HG02642 (cell line): Measurements from ENCODE around the gene CNGB1.
"Not testable (repeated sequence)": the region's sequence is repeated elsewhere in the genome, so short reads cannot be mapped to it uniquely, and the experiment has no call there.

Experiments used
- ATAC-seq: cut with Tn5 transposase; IDR thresholded peaks from one replicate; pipeline ENCODE4 v1.9.1; 2021; ENCODE audit warnings: mild to moderate bottlenecking; ENCODE audit not compliant: unreplicated experiment, poor library complexity

The CNGB1 gene

DNA sequence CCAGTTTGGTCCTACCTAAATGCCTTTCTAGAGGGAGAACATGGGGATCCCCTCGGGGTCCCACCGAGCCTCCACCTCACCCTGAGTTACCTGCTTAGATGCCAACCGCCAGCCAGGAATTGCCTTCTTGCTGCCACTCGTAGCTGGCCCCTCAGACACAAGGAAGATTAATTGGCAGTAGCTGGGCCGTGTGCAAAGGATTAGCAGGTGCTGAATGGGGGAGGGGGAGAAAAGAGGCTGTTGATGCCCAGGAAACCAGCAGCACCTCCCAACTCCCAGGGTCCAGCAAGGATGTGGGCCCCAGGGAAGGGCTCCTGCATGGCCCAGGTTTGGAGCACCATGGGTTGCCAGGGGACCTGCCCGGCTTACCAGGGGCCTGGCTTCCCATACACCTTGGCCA lies at the start of gene CNGB1:
CNGB1 (minus strand) TSS at position 159 of the 400 bp plus-strand sequence. CDS start 3,842 bp downstream, outside the sequence.
- no peak for ATAC-seq

DNA sequence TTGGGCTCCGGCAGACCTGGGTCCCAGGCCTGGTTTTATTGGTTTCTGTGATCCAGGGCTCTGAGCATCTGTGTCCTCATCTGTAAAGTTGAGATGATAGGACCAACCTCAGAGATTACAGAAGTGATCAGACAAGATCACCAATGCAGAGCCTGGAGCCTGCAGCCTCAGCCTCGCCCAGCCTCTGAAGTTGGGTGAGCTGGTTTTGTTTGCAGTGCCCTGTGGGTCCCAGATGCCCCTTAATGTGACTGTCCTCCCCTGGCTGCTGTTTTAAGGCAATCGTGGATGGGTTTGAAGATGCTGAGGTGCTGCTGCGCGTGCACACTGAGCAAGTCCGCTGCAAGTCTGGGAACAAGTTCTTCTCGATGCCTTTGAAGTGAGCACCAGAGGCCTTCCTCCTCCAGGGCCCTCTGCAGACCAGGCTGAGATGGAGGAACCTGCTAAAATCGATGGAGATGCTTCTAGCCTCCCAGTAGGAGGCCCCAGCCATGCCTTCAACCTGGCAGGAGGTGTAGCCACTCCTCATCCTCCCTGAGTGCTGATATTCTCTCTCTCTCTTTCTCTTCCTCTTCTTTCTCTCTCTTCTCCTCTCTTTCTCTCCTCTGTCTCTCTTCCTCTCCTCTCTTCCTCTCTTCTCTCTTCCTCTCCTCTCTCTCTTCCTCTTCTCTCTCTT lies 49.1 kb upstream of the CNGB1 start:
- no peak for ATAC-seq

GRCh38 chr16:58018803-58019202 lies 47.9 kb upstream of the CNGB1 start:
- no peak for ATAC-seq

DNA sequence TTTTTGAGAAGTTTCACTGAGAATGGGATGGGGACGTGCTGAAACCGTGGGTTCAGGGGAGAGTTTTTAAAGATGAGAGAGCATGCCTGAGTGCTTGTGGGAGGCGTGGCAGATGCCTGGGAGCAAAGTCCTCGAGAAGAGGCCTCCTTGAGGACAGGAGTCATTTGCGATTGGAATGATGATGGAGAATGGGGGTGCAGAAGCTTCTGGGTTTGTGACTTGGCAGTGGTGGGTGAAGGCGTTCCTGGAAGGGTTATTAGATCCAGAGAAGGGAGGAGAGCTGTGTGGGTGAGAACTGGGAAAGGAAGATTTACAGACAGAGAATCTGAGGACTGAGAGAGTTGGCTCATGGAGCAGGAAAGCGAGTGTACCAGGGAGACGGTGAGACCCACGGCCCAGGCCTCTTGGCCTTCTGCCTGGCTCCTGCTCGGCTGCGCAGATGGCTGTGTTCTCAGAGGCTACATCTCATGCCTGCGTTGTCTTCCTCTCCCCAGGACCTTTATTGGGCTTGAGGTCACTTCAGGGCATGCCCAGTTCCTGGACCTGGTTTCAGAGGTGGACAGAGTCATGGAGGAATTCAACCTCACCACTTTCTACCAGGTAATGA lies 46.0 kb upstream of the CNGB1 start:
- ATAC-seq, result no peak

DNA sequence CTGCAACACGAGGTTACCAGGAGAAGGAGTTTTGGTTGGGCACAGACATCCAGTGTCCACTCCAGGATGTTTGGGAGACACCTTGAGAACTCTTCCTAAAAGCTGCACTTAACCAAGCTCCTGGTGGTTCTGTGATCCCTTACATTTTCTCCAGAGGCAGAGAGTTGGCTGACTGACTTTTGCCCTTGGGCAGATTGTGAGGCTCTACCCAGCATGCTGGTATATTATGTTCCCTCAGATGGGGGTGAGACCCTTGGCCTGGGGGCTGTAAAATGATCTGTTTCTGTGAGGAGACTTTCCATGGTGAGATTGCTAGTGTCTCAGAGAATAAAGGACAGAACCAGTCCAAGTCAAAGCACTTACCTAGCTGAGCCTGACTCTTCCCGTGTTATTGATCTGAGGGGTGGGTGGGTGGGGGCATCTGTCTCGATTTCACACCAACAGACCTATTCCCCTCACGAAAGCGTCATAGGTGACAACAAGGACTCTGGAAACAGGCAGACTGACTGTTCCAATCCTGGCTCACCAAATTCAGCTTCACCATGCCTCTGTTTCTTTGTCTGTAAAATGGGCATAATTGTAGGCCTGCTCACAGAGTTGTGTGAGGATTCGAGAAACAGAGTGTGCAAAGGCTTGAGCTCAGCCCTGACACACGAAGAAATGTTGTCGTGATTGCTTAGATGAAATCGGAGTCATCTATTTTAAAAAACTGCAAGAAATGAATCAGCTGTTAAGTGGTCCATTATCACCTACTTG lies 42.5 kb upstream of the CNGB1 start:
- no peak for ATAC-seq

- no peak for ATAC-seq
Measured at GRCh38 chr16:58012481-58012880, 41.6 kb upstream of the CNGB1 start.

- no peak for ATAC-seq
Measured at GRCh38 chr16:58011652-58012051, 40.7 kb upstream of the CNGB1 start.

GRCh38 chr16:58010886-58011285 lies 40.0 kb upstream of the CNGB1 start:
- ATAC-seq, result no peak

DNA sequence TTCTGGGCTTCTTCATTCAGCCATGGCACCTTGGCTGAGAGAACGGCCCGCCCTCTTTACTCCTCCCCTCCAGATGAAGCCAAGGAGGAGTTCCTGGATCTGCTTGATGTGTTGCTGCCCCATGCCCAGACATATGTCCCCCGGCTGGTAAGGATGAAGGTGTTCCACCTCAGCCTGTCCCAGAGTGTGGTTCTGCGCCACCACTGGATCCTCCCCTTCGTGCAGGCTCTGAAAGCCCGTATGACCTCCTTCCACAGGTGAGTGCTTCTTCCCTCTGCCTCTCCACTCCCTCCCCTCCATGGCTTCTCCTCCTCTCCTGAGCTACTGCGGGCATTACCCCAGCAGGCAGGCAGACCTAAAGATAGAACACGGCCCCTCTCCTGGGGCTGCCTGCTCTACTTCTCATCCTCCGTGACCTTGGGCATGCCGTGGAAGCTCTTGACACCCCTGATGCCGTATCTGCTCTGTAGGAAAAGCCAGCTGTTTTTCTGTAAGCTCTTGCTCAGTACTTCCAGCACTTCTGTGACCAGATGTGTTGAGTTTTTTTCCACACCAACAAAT lies 39.0 kb upstream of the CNGB1 start:
- ATAC-seq, result no peak

- not testable (repeated sequence) for ATAC-seq
Measured at GRCh38 chr16:58004736-58005135, 33.8 kb upstream of the CNGB1 start.

- no peak for ATAC-seq
Measured at GRCh38 chr16:58002936-58003335, 32.0 kb upstream of the CNGB1 start.

DNA sequence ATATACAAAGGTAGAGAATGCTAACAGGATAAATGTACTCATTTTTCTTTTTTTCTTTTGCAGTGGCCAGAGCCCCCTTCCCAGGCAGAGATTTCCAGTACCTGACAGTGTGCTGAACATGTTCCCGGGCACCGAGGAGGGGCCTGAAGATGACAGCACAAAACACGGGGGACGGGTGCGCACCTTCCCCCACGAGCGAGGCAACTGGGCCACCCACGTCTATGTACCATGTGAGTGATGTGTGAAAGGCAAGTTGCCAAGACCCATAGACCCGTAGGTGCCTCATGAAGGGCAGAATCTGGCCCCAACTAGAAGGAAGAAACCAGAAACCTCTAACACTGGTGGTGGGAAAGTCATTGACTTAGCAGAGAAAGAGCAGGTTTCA lies 31.5 kb upstream of the CNGB1 start:
- no peak for ATAC-seq

- ATAC-seq, result no peak
Measured at GRCh38 chr16:58001781-58002415, 31.0 kb upstream of the CNGB1 start.

DNA sequence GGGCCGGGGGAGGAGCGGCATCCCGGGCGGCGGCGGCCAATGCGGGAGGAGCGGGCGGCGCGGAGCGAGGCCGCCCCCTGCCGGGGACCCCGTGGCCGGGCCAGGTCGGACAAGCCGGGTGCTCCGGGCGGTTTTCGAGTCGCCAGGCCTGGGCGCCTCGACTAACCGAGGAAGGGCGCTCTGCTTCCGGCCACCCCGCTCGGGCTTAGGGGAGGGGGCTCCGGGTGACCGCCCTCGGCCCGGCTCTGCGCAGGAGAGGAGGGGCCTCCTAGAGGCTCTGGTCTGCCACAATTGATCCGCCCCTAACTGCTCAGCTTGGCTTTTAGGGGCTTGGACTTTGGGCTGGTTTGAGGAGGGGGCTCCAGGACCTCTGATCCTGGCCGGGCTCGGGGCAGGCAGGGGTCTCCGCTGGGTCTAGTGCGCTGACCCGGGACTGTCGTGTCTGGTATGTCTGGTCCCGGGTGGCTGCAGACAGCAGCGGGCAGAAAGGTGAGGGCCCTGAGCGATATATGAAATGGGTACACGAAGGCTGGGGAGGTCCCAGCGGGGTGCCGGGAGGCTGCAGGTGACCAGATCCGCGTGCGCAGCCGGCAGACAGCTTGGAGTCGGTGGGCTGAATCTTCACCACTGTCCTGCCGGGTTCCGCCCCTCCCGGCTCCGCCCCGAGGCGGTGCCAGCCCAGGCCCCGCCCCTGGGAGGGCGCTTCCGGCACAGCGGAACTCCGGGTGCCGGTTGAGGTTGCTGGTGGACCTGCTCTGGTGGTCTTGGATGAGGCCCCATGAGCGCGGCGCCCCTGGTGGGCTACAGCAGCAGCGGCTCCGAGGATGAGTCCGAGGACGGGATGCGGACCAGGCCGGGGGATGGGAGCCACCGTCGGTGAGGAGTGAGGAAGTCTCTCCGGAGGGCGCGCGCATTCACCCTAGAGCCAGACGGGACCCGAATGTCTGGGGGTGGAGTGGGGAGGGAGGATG lies 30.1 kb upstream of the CNGB1 start, which contains the start of gene USB1:
USB1 (plus strand) TSS at position 702 of the 971 bp plus-strand sequence; CDS start at position 779, 77 bp downstream.
- ATAC-seq, result peak; percentile 82

- ATAC-seq, result peak; percentile 28
Measured at GRCh38 chr16:57999971-58000705, 29.2 kb upstream of the CNGB1 start, which contains the start of gene ZNF319. Gene ZNF319, minus strand, starts transcription at chr16:58000672. Its CDS starts 2,407 bp downstream, at chr16:57998265.

DNA sequence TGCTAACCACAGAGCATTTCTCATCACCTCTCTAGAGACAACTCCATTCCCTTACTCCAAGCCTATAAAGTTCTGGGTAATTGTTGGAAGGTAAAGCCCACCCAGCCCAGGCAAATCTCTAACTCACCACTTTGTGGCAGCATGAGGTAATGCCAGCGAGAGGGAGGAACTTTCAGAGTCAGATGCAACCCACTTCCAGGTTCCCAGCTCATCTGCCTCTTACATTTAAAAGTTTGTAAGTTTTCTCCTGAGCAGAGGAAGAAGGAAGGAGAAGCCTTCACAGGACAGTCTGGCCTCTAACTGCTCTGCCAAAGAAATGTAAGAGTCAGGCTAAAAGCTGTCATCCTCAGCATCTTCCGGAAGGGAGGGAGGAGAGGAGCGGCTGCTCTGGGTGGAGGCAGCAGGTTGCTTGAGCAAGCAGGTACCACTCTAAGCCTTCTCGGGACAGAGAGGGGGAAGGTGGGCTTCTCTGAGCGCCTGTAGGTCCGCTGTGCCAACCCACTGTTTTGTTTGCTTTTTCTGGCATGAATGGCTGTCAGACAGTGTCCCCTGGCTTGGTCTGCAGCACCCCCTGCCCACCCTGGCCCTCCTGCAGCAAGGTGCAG lies 28.5 kb upstream of the CNGB1 start:
- ATAC-seq, result no peak

DNA sequence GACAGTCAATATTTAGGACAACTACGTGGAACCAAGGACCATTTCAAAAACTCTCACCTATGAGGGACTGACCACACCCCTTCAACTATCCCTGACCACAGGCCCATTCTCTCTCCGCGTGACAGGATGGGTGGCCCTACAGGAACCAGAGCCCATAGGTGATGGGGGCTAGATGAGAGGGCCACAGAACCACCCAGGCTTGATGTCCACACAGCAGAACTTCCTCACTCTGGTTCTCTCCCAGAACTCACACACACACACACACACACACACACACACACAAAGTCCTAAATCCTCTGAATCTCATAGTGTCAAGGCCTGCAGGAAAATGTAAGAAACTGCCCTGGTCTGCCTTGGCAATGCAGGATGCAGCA lies 28.1 kb upstream of the CNGB1 start:
- ATAC-seq, result no peak

GRCh38 chr16:57998486-57998885 lies 27.6 kb upstream of the CNGB1 start:
- no peak for ATAC-seq
